Measurements from ENCODE around the gene NR2F2.
A peak's percentile ranks its signal among the peaks of the same experiment; 100 is the strongest.

NR2F2 gene

DNA sequence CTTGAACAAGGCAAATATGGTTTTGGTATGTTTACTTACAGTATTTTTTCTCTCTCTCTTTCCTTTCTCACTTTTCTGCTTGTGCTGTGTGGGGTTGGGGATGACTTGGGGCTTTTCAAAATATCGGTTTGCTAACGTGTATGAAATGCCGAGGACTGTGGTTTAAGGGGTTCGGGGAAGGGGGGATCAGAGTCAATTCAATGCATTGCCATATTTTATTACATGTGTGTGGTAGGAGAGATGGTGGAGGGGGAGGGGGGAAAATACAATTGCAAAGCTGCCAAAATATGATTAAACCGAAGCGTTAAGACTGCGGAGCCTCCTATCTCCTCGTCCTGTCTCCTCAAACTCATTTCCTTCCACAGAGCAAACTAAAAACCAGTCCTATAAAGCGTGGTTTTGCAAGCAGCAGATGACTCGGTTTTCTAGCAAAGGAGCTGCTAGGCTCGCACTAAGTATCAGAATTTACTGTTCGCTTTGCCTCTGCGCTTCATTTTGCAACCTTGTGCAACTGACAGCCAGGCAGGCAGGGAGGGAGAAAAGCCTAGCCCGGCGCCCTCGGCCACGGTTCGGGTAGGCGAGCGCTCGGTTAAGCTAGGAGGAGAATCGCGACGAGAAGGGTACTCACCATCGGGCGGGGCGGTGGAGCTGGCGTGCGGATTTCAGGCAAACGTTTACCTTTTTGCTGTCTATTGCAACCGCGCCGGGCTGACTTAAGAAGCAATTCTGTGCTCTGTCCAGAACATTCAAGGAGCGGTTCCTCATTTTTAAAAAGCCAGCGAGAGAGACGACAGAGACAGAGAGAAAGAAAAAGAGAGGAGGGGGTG lies 4.0 kb upstream of the NR2F2 start:
- DNase-seq (ENCODE audit: low read depth, low spot score): peak; percentile 67
- in situ Hi-C loops (cut with HindIII; ENCODE audit: low sequenced_read_pairs): loop anchor here (25.0 kb wide), 1 partner anchor 1039 kb away; no protein-coding TSS in a partner anchor
- peak overlapping the region; percentile 94 for H3K4me3 ChIP-seq (ENCODE audit: low read depth, low read length)

GRCh38 chr15:96327155-96327741 lies 3.3 kb upstream of the NR2F2 start:
- peak; percentile 95 for DNase-seq (ENCODE audit: low read depth, low spot score)
- in situ Hi-C loops (cut with HindIII; ENCODE audit: low sequenced_read_pairs): loop anchor here (25.0 kb wide), 1 partner anchor 1040 kb away; no protein-coding TSS in a partner anchor
- TF ChIP-seq, protein P1, sequence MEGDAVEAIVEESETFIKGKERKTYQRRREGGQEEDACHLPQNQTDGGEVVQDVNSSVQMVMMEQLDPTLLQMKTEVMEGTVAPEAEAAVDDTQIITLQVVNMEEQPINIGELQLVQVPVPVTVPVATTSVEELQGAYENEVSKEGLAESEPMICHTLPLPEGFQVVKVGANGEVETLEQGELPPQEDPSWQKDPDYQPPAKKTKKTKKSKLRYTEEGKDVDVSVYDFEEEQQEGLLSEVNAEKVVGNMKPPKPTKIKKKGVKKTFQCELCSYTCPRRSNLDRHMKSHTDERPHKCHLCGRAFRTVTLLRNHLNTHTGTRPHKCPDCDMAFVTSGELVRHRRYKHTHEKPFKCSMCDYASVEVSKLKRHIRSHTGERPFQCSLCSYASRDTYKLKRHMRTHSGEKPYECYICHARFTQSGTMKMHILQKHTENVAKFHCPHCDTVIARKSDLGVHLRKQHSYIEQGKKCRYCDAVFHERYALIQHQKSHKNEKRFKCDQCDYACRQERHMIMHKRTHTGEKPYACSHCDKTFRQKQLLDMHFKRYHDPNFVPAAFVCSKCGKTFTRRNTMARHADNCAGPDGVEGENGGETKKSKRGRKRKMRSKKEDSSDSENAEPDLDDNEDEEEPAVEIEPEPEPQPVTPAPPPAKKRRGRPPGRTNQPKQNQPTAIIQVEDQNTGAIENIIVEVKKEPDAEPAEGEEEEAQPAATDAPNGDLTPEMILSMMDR (IDR thresholded peaks at IDR 0.05; ENCODE audit: low read depth, low read length): peak; percentile 74
- peak overlapping the region; percentile 94 for H3K4me3 ChIP-seq (ENCODE audit: low read depth, low read length)

More for the DNA sequence above, 4.0 kb upstream of the NR2F2 start:
- TF ChIP-seq, protein P1 (IDR thresholded peaks at IDR 0.05; ENCODE audit: low read depth, low read length): no peak

DNA sequence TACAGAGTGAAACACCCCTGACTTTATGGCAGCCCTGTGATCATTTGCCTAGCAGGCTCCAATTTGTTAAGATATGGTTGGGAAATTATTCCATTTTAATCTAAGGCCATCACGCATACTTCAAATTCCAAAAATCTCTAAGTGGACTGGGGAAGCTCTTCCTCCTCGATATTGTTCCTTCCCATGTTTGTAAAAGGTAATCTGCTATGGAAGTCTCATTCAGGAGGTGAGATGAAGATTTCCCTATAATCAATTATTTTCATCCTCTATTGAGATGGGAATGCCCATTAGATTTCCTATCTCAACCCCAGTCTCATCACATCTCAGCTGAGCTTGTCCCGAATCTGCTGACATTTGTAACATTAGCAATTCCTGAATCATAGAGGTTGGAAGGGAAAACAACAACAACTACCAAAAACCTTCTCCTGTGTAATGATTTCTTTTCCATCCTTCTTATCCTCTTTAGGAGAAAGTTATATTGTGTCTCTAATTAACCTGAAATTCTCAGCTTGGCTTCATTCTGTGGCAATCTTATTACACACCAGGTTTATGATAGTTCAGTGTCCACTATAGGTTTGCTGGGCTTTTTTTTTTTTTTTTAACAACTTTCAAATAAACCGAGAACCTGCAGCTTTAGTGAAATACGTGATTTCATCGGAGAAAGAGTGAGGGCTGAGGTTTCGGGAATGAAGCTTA lies 2.2 kb upstream of the NR2F2 start:
- DNase-seq (ENCODE audit: low read depth, low spot score): peak; percentile 38
- in situ Hi-C loops (cut with HindIII; ENCODE audit: low sequenced_read_pairs): loop anchor here (25.0 kb wide), 1 partner anchor 1041 kb away; no protein-coding TSS in a partner anchor
- TF ChIP-seq, protein P1 (IDR thresholded peaks at IDR 0.05; ENCODE audit: low read depth, low read length): no peak
- H3K4me3 ChIP-seq (ENCODE audit: low read depth, low read length): peak overlapping the region; percentile 94

DNA sequence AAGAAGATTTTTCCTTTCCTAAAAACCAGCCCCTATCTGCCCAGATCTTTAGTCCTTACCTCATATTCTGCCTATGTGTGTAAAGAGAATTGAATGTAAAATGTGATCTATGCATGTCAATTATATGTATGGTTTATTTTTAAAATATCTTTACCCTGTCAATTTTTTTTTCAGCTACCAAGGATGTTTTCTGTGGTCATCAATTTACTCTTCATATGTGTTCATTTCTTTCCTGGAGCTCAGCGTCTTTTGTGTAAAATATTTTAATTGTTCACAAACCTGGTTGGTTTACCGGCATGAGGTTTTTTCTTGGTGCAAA lies 1.7 kb upstream of the NR2F2 start:
- TF ChIP-seq, protein P1 (IDR thresholded peaks at IDR 0.05; ENCODE audit: low read depth, low read length): no peak
- H3K4me3 ChIP-seq (ENCODE audit: low read depth, low read length): peak overlapping the region; percentile 94
- no peak for DNase-seq (ENCODE audit: low read depth, low spot score)
- in situ Hi-C loops (cut with HindIII; ENCODE audit: low sequenced_read_pairs): loop anchor here (25.0 kb wide), 1 partner anchor 1042 kb away; no protein-coding TSS in a partner anchor

DNA sequence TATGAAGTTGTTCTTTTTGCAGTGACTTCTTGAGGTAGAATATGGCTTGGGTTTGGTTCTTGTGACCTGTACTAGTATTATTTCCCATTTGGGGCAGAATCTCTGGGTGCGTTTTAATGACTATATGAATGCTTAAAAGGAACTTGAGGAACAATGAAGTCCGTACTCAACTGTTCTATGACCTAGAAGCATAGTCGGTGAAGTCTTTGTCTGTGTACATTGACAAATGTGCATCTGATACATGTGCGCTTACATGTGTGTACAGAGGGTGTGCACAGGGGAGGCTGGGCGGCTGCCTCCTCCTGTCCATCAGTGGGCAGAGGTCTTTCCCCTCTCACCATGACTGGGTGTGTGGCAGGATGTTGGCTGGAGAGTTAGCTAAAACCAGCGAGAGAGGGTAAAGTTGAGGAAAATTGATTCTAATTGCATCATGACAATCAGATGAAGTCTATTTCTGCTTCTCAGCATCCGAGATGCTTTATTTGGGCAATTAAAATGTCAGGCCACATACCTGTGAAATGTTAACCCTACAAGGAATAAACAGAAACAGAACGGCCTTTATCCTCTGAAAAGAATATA lies 1.0 kb upstream of the NR2F2 start:
- TF ChIP-seq, protein P1 (IDR thresholded peaks at IDR 0.05; ENCODE audit: low read depth, low read length): no peak
- DNase-seq (ENCODE audit: low read depth, low spot score): peak; percentile 65
- in situ Hi-C loops (cut with HindIII; ENCODE audit: low sequenced_read_pairs): loop anchor here (25.0 kb wide), 1 partner anchor 1042 kb away; no protein-coding TSS in a partner anchor
- peak overlapping the region; percentile 94 for H3K4me3 ChIP-seq (ENCODE audit: low read depth, low read length)

- peak; percentile 87 for DNase-seq (ENCODE audit: low read depth, low spot score)
- TF ChIP-seq, protein P1 (IDR thresholded peaks at IDR 0.05; ENCODE audit: low read depth, low read length): no peak
- in situ Hi-C loops (cut with HindIII; ENCODE audit: low sequenced_read_pairs): loop anchor here (25.0 kb wide), 1 partner anchor 1043 kb away; no protein-coding TSS in a partner anchor
- peak overlapping the region; percentile 94 for H3K4me3 ChIP-seq (ENCODE audit: low read depth, low read length)
These were observed 443 bp upstream of the NR2F2 start for GRCh38 chr15:96330064-96330449.

All from astrocyte of the spinal cord (primary cell).